Measurements from ENCODE around the gene KCNQ4. TPM values are rescaled to one million over a fixed set of nuclear protein-coding genes. Genes with fewer than 3 reads are reported as not detected.

KCNQ4 gene
- total RNA-seq, 1 donor from 2014 or later: under 0.01 TPM

GRCh38 chr1:40776236-40777072, 7.1 kb upstream of the KCNQ4 start:
- H3K4me3 ChIP-seq (ENCODE audit: low read depth, low read length): no peak overlapping the region
- TF ChIP-seq CTCF (IDR thresholded peaks at IDR 0.05; ENCODE audit: insufficient read depth, low read length, severe bottlenecking): no peak
- FAIRE-seq (no peak), DNase-seq (ENCODE audit: low read depth) (no peak)
- H3K27me3 ChIP-seq (ENCODE audit: control insufficient read depth, insufficient read depth, low read length): no peaks in the 10 kb centered on the region
- H3K36me3 ChIP-seq (ENCODE audit: control insufficient read depth, insufficient read depth, low read length): no peaks in the 10 kb centered on the region

GRCh38 chr1:40777224-40777970, 6.2 kb upstream of the KCNQ4 start:
- no peak overlapping the region for H3K4me3 ChIP-seq (ENCODE audit: low read depth, low read length)
- TF ChIP-seq CTCF (IDR thresholded peaks at IDR 0.05; ENCODE audit: insufficient read depth, low read length, severe bottlenecking): no peak
- peaks cover 3% of the 10 kb centered on the region for H3K27me3 ChIP-seq (ENCODE audit: control insufficient read depth, insufficient read depth, low read length)
- no peak for DNase-seq (ENCODE audit: low read depth)
- no peaks in the 10 kb centered on the region for H3K36me3 ChIP-seq (ENCODE audit: control insufficient read depth, insufficient read depth, low read length)
- FAIRE-seq: no peak

DNA sequence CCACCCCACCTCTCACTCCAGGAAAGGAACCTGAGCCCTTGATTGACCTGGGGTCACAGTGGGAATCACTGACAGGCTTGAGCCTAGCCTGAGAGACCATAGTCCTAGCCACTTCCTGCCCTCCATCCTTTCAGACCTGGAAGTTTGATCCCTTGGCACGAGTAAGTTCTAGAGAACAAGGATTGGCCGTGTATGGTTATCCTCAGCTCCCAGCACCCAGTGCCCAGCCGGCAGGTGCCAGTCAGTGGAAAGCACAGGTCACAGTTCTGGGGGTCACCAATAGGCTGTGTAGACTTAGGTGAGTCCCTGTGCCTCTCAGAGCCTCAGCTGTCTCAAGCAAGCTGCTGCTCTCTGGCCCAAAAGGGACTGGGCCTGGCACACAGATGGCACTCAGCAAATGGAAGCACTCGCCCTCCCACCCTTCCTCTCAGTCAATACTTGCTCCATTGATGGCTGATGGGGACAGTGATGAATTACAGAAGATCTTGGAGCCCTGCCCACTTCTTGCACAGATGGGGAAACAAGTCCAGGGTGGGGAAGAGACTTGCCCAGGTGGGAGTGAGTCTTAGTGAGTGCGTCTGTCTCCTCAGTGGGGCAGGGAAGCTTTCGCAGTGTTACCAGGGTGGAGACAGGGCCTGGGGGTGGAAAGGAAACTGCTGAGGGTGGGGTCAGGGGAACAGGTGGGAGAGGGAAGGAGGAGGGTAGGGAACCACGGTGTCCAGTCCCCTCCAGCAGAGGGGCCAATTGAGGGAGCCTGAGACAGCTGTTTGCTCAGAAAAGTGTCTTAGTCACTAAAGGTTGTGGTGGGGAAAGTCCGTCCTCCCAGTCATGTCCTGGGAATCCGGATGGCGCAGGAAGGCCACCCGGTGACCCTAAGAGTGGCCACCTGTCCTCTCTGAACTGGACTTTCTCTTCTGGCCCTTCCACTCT, 2.6 kb upstream of the KCNQ4 start:
- Histone ChIP-seq H3K27me3 (ENCODE audit: control insufficient read depth, insufficient read depth, low read length) (peaks cover 9% of the 10 kb centered on the region), H3K36me3 (ENCODE audit: control insufficient read depth, insufficient read depth, low read length) (no peaks in the 10 kb centered on the region), H3K4me3 (ENCODE audit: low read depth, low read length) (no peak overlapping the region)
- no peak for DNase-seq (ENCODE audit: low read depth)
- TF ChIP-seq CTCF (IDR thresholded peaks at IDR 0.05; ENCODE audit: insufficient read depth, low read length, severe bottlenecking): no peak
- no peak for FAIRE-seq

DNA sequence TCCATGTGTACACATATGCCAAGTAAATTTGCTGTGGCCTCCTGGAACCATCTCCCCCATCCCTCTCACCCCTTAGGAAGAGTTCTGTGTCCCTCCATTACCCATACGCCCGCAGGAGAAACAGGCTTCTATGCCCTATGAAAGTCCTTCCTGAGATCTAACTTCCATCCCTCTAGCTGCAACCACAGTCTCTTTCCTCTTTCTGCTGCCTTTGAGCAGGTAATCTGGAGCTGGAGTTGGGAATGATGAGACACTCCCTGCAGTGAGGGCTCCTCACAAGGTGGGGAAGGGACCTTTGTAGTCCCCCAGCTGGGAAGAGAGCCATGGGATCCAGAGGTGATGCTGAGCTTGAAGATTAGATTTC, 2.0 kb upstream of the KCNQ4 start:
- no peak overlapping the region for H3K4me3 ChIP-seq (ENCODE audit: low read depth, low read length)
- DNase-seq (ENCODE audit: low read depth) (no peak), FAIRE-seq (no peak)
- peaks cover 9% of the 10 kb centered on the region for H3K27me3 ChIP-seq (ENCODE audit: control insufficient read depth, insufficient read depth, low read length)
- H3K36me3 ChIP-seq (ENCODE audit: control insufficient read depth, insufficient read depth, low read length): no peaks in the 10 kb centered on the region
- no peak for TF ChIP-seq CTCF (IDR thresholded peaks at IDR 0.05; ENCODE audit: insufficient read depth, low read length, severe bottlenecking)

GRCh38 chr1:40782371-40782956, 1.1 kb upstream of the KCNQ4 start:
- TF ChIP-seq CTCF (IDR thresholded peaks at IDR 0.05; ENCODE audit: insufficient read depth, low read length, severe bottlenecking): no peak
- no peaks in the 10 kb centered on the region for H3K36me3 ChIP-seq (ENCODE audit: control insufficient read depth, insufficient read depth, low read length)
- H3K4me3 ChIP-seq (ENCODE audit: low read depth, low read length): no peak overlapping the region
- DNase-seq (ENCODE audit: low read depth) (no peak), FAIRE-seq (no peak)
- H3K27me3 ChIP-seq (ENCODE audit: control insufficient read depth, insufficient read depth, low read length): peaks cover 9% of the 10 kb centered on the region

All from bronchial epithelial cell (primary cell).